Measurements from ENCODE around the gene SOWAHD.

DNA sequence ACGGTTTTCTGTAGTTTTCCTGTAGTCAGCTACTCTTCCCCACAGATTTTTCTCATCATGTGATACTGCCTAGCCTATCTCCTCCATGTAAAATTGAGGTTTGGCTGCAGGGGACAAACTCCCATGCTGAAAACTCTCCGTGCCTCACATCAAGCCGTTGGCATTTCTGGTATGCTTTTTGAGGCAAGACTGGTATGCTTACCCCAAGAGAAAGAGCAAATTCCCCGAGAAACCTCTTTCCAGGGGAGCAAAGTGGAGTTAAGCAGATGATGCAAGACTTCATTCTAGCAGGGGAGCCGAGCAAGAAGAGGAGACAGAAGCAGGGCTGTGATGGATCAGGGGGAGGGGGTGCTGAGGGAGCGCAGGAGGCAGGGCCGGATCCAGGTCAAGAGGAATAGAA is 4.8 kb downstream of the SOWAHD start:
- TF ChIP-seq, protein P1, sequence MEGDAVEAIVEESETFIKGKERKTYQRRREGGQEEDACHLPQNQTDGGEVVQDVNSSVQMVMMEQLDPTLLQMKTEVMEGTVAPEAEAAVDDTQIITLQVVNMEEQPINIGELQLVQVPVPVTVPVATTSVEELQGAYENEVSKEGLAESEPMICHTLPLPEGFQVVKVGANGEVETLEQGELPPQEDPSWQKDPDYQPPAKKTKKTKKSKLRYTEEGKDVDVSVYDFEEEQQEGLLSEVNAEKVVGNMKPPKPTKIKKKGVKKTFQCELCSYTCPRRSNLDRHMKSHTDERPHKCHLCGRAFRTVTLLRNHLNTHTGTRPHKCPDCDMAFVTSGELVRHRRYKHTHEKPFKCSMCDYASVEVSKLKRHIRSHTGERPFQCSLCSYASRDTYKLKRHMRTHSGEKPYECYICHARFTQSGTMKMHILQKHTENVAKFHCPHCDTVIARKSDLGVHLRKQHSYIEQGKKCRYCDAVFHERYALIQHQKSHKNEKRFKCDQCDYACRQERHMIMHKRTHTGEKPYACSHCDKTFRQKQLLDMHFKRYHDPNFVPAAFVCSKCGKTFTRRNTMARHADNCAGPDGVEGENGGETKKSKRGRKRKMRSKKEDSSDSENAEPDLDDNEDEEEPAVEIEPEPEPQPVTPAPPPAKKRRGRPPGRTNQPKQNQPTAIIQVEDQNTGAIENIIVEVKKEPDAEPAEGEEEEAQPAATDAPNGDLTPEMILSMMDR (IDR thresholded peaks at IDR 0.05), result no peak
- no peak for TF ChIP-seq POLR2AphosphoS5 (IDR thresholded peaks at IDR 0.05)
